Tibial nerve (tissue), 4 donors: ENCODE measurements around the gene RPUSD1.

Experiments
- EP300 ChIP-seq, 2 donors: sonication (generic); formaldehyde crosslinking; IDR thresholded peaks; one replicate each; pipeline ENCODE4 v1.6.1; 2017; ENCODE audit warnings: antibody characterized with exemption in 2 of 2, mild to moderate bottlenecking in 1 of 2
- POLR2A ChIP-seq, 2 donors: fragments of 450-650 bp; IDR thresholded peaks; one replicate each; pipeline ENCODE4 v1.6.1; 2017; ENCODE audit warnings: antibody characterized with exemption in 2 of 2, mild to moderate bottlenecking in 2 of 2, moderate library complexity in 2 of 2
- TF ChIP-seq, protein P1 (sequence below), 5 experiments: fragments of 200-600 bp in 3 of 5; fragments of 450-650 bp in 2 of 5; sonication (generic) in 3 of 5; IDR thresholded peaks; one replicate each; pipeline ENCODE4 v1.5.1; 2016 to 2019; ENCODE audit warnings: antibody characterized with exemption in 5 of 5, mild to moderate bottlenecking in 3 of 5, moderate library complexity in 2 of 5

DNA sequence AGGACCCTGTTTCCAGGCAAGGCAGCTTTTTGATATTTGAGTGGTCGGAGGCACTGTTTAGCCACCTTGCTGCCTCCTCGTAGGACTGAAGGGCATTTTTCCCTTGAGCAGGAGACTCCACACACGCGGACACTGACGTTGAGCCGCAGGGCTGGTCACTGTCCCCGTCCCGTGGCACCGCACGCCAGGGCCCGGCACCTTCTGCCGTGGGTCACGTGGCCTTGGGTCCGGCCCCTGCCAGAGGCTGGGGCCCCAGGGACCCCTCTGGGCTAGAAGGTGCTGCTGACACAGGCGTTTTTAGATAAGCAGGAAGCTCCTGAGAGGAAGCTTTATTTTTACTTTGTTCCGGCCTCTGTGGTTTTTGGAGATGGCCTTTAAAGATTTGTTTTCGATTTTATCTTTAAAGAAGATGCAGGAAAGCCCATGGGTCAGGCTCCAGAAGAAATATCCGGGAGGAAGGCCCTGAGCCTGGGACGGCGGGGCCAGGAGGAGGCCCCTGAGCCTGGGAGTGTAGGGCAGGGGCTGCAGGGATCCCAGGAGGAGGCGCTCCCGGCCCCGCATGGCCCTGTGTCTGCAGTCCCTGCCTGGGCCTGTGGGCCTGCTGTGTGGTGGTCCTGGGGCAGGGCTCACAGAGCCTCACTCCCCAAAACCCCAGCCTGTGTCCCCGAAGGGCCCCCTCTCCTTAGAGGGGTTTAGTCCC, 42.8 kb upstream of the RPUSD1 start:
- TF ChIP-seq, protein P1, sequence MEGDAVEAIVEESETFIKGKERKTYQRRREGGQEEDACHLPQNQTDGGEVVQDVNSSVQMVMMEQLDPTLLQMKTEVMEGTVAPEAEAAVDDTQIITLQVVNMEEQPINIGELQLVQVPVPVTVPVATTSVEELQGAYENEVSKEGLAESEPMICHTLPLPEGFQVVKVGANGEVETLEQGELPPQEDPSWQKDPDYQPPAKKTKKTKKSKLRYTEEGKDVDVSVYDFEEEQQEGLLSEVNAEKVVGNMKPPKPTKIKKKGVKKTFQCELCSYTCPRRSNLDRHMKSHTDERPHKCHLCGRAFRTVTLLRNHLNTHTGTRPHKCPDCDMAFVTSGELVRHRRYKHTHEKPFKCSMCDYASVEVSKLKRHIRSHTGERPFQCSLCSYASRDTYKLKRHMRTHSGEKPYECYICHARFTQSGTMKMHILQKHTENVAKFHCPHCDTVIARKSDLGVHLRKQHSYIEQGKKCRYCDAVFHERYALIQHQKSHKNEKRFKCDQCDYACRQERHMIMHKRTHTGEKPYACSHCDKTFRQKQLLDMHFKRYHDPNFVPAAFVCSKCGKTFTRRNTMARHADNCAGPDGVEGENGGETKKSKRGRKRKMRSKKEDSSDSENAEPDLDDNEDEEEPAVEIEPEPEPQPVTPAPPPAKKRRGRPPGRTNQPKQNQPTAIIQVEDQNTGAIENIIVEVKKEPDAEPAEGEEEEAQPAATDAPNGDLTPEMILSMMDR (IDR thresholded peaks at IDR 0.05), result no peak
- TF ChIP-seq POLR2A (IDR thresholded peaks at IDR 0.05) (no peak), EP300 (IDR thresholded peaks at IDR 0.05) (no peak)
